IMR-90 (cell line): Measurements from ENCODE around the gene TPI1. TPM values are rescaled to one million over a fixed set of nuclear protein-coding genes. Genes with fewer than 3 reads are reported as not detected.
A peak's percentile ranks its signal among the peaks of the same experiment; 100 is the strongest.

ENCODE experiments used
- ATAC-seq: fragments of 200-7000 bp; cut with Tn5 transposase; 2 replicates; pipeline ENCODE4 v1.9.1; 2020; ENCODE audit warnings: low read depth, mild to moderate bottlenecking, moderate library complexity
- BruUV-seq: library from RNA; stranded (reverse); fragments of 400-500 nt; replicated peaks from 2 replicates; lab custom pipeline; 2021; lab: Mats Ljungman, UMichigan
- CTCF ChIA-PET: fragments of 300-600 bp; formaldehyde crosslinking; extraction: SDS; loops from one replicate; lab custom pipeline; 2021; ENCODE audit warnings: antibody characterized with exemption; lab: Yijun Ruan, JAX
- POLR2A ChIA-PET: fragments of 300-600 bp; sonication (Branson Sonifier 250); formaldehyde crosslinking; loops from one replicate; lab custom pipeline; 2022; ENCODE audit warnings: antibody characterized with exemption; ENCODE audit not compliant: unreplicated experiment; lab: Charles Lee
- DNase-seq: peaks from one replicate; pipeline ENCODE4 v3.0.0; 2013
- H2AFZ ChIP-seq: replicated peaks from 2 replicates; pipeline ENCODE3; 2013; ENCODE audit warnings: low read length, mild to moderate bottlenecking; ENCODE audit not compliant: poor library complexity
- H2AK5ac ChIP-seq: 2 replicates; pipeline ENCODE4 v1.6.1; 2013; ENCODE audit warnings: low read depth, low read length, inconsistent platforms
- H2AK9ac ChIP-seq: replicated peaks from 2 replicates; pipeline ENCODE3; 2013; ENCODE audit warnings: mild to moderate bottlenecking, low read depth, low read length, moderate library complexity; ENCODE audit not compliant: poor library complexity
- H2BK120ac ChIP-seq: 2 replicates; pipeline ENCODE4 v1.6.1; 2013; ENCODE audit warnings: low read depth, low read length, inconsistent platforms
- H2BK15ac ChIP-seq: 3 replicates; pipeline ENCODE4 v1.6.1; 2013; ENCODE audit warnings: low read depth, low read length, inconsistent platforms
- H2BK20ac ChIP-seq: 2 replicates; pipeline ENCODE4 v1.6.1; 2013; ENCODE audit warnings: low read depth, mild to moderate bottlenecking, inconsistent platforms, low read length, moderate library complexity
- H2BK5ac ChIP-seq: 2 replicates; pipeline ENCODE4 v1.6.1; 2013; ENCODE audit warnings: mild to moderate bottlenecking, low read depth, low read length, inconsistent platforms; ENCODE audit not compliant: poor library complexity, severe bottlenecking
- H3K14ac ChIP-seq: replicated peaks from 2 replicates; pipeline ENCODE4 v1.6.1; 2013; ENCODE audit warnings: low read depth, low read length, inconsistent platforms
- H3K18ac ChIP-seq: 2 replicates; pipeline ENCODE4 v1.6.1; 2013; ENCODE audit warnings: low read depth, low read length, control low read depth
- H3K23ac ChIP-seq: 2 replicates; pipeline ENCODE4 v1.6.1; 2013; ENCODE audit warnings: low read depth, low read length, inconsistent platforms
- H3K27ac ChIP-seq: 2 replicates; pipeline ENCODE4 v1.5.1; 2013; ENCODE audit warnings: mild to moderate bottlenecking, control low read depth, low read length; ENCODE audit not compliant: insufficient read depth
- H3K27me3 ChIP-seq: 2 replicates; pipeline ENCODE4 v1.6.1; 2013; ENCODE audit warnings: low read length; ENCODE audit not compliant: control insufficient read depth, insufficient read depth
- H3K36me3 ChIP-seq: 2 replicates; pipeline ENCODE4 v1.6.1; 2013; ENCODE audit warnings: low read length, mixed read lengths; ENCODE audit not compliant: control insufficient read depth, insufficient read depth
- H3K4ac ChIP-seq: 2 replicates; pipeline ENCODE4 v1.6.1; 2013; ENCODE audit warnings: low read depth, low read length, inconsistent platforms
- H3K4me1 ChIP-seq: 2 replicates; pipeline ENCODE4 v1.6.1; 2013; ENCODE audit warnings: low read length, mixed read lengths; ENCODE audit not compliant: control insufficient read depth, insufficient read depth
- H3K4me2 ChIP-seq: 2 replicates; pipeline ENCODE4 v1.6.1; 2013; ENCODE audit warnings: low read depth, mild to moderate bottlenecking, control low read depth, low read length, moderate library complexity
- H3K4me3 ChIP-seq: 2 replicates; pipeline ENCODE4 v1.5.1; 2013; ENCODE audit warnings: low read depth, mild to moderate bottlenecking, control low read depth, low read length, moderate library complexity; ENCODE audit not compliant: insufficient read depth
- H3K56ac ChIP-seq: 2 replicates; pipeline ENCODE4 v1.6.1; 2013; ENCODE audit warnings: low read length, inconsistent platforms; ENCODE audit not compliant: insufficient read depth; ENCODE audit errors: extremely low read depth
- H3K79me1 ChIP-seq, 2 experiments: 2 replicates each; pipeline ENCODE4 v1.6.1; 2013; ENCODE audit warnings: low read length in 2 of 2, inconsistent platforms in 1 of 2, low read depth in 1 of 2
- H3K9ac ChIP-seq: 2 replicates; pipeline ENCODE4 v1.6.1; 2013; ENCODE audit warnings: low read depth, low read length, control low read depth
- H3K9me1 ChIP-seq: 2 replicates; pipeline ENCODE4 v1.6.1; 2013; ENCODE audit warnings: low read length, inconsistent platforms; ENCODE audit not compliant: insufficient read depth
- H3K9me3 ChIP-seq: 2 replicates; pipeline ENCODE4 v1.6.1; 2013; ENCODE audit warnings: low read length; ENCODE audit not compliant: control insufficient read depth, insufficient read depth
- H4K20me1 ChIP-seq: 2 replicates; pipeline ENCODE4 v1.6.1; 2013; ENCODE audit warnings: low read length, inconsistent platforms; ENCODE audit not compliant: insufficient read depth
- H4K5ac ChIP-seq: 2 replicates; pipeline ENCODE4 v1.6.1; 2013; ENCODE audit warnings: mild to moderate bottlenecking, low read depth, low read length, control low read depth
- H4K8ac ChIP-seq, 2 experiments: 2 replicates each; pipeline ENCODE4 v1.6.1; 2013; ENCODE audit warnings: low read depth in 2 of 2, low read length in 2 of 2, control low read depth in 1 of 2, inconsistent platforms in 1 of 2
- H4K91ac ChIP-seq: 2 replicates; pipeline ENCODE4 v1.6.1; 2013; ENCODE audit warnings: low read depth, low read length, inconsistent platforms; ENCODE audit not compliant: insufficient read depth
- BHLHE40 ChIP-seq: fragments of 150-350 bp; IDR thresholded peaks from 2 replicates; pipeline ENCODE4 v1.6.1; 2016; ENCODE audit warnings: mild to moderate bottlenecking, low read depth, low read length
- CEBPB ChIP-seq: IDR thresholded peaks from 2 replicates; pipeline ENCODE4 v1.6.1; 2012; ENCODE audit warnings: low read depth, low read length, improper control_type of control experiment
- CHD1 ChIP-seq: IDR thresholded peaks from 2 replicates; pipeline ENCODE4 v1.6.1; 2012; ENCODE audit warnings: low read depth, low read length, improper control_type of control experiment
- CTCF ChIP-seq: conservative IDR thresholded peaks from 2 replicates; pipeline ENCODE4 v1.5.1; 2012; ENCODE audit warnings: mild to moderate bottlenecking, low read depth, low read length, improper control_type of control experiment
- MAFK ChIP-seq: IDR thresholded peaks from 2 replicates; pipeline ENCODE4 v1.6.1; 2012; ENCODE audit warnings: low read depth, low read length, improper control_type of control experiment
- MXI1 ChIP-seq: IDR thresholded peaks from 2 replicates; pipeline ENCODE4 v1.6.1; 2012; ENCODE audit warnings: low read depth, mild to moderate bottlenecking, low read length, moderate library complexity, borderline replicate concordance
- NFE2L2 ChIP-seq: fragments of 150-350 bp; IDR thresholded peaks from 2 replicates; pipeline ENCODE4 v1.6.1; 2016; ENCODE audit warnings: low read depth, mild to moderate bottlenecking, low read length
- RAD21 ChIP-seq: IDR thresholded peaks from 2 replicates; pipeline ENCODE4 v1.6.1; 2012; ENCODE audit warnings: low read length, improper control_type of control experiment
- RCOR1 ChIP-seq: IDR thresholded peaks from 2 replicates; pipeline ENCODE4 v1.6.1; 2012; ENCODE audit warnings: mild to moderate bottlenecking, low read length, improper control_type of control experiment; ENCODE audit not compliant: insufficient replicate concordance
- SMC3 ChIP-seq: fragments of 150-350 bp; IDR thresholded peaks from 2 replicates; pipeline ENCODE4 v1.6.1; 2016; ENCODE audit warnings: low read depth, mild to moderate bottlenecking, antibody characterized with exemption, low read length, moderate library complexity
- WGBS, 2 experiments: methylation state at CpG; one replicate each; pipeline versions ENCODE4 v1.1.5 to v1.1.7; 2013; ENCODE audit warnings: missing lambda C conversion rate in 2 of 2; ENCODE audit not compliant: insufficient read length in 1 of 2; ENCODE audit errors: extremely low coverage in 2 of 2; 5-methylcytosine and 5-hydroxymethylcytosine counted together
- dilution Hi-C: fragments of 300-500 bp; cut with HindIII; formaldehyde crosslinking; loops from one replicate; pipeline ENCODE4 v1.14.3; 2018; ENCODE audit warnings: low sequenced_read_pairs; ENCODE audit not compliant: unreplicated experiment
- in situ Hi-C: fragments of 300-500 bp; cut with MboI; formaldehyde crosslinking; loops from 3 replicates; pipeline ENCODE4 v1.14.3; 2019; ENCODE audit warnings: low sequenced_read_pairs, inconsistent platforms, mixed read lengths
- intact Hi-C: fragments of 100-400 bp; cut with micrococcal nuclease; formaldehyde crosslinking; loops from 2 replicates; pipeline ENCODE4 v1.10.0; 2022
- polyA plus RNA-seq, 3 experiments: library from polyadenylated mRNA; depleted of rRNA; stranded (reverse); fragments of >200 nt; gene quantifications; 2 replicates each; pipeline ENCODE4 v1.2.3, GENCODE V29; 2012; ENCODE audit warnings: low replicate concordance in 1 of 3
- total RNA-seq: library from RNA; depleted of rRNA; stranded (reverse); fragments of >200 nt; gene quantifications from 2 replicates; pipeline ENCODE4 v1.2.3, GENCODE V29; 2012

The TPI1 gene
- total and polyA plus RNA-seq, 2 of the 4 experiments (the other 2 are of a cell fraction): 1,995 to 2,176 TPM

GRCh38 chr12:6869049-6870021 lies 2.0 kb downstream of the TPI1 start:
- ATAC-seq: no peak

More at GRCh38 chr12:6869049-6870021, 2.0 kb downstream of the TPI1 start:
- WGBS, 2 experiments: 14% methylated on average over 4 of the region's 12 CpGs; no CpG with 5 or more reads in 1 of the 2 experiments
- no peak overlapping the region for H2BK15ac ChIP-seq
- TF ChIP-seq RAD21 (peak; percentile 69), CEBPB (no peak), MAFK (no peak), NFE2L2 (no peak), RCOR1 (no peak), SMC3 (peak; percentile 38; the same call in 1 of the 2 replicates), CHD1 (no peak), BHLHE40 (no peak), CTCF (peak; percentile 77), MXI1 (peak; percentile 86)
- H3K4me2 ChIP-seq: peak overlapping the region; percentile 94
- H4K8ac ChIP-seq: no peak overlapping the region; a peak in 1 of 4 replicates
- peak overlapping the region; percentile 87 for H3K4me3 ChIP-seq
- no peak overlapping the region for H4K91ac ChIP-seq
- H3K9me1 ChIP-seq: 0 out of 2 replicates have a peak, but pooled peaks cover 7% of the 10 kb centered on the region
- dilution Hi-C loops (no loop called here), intact Hi-C loops (loop anchor here (1.0 to 5.0 kb wide), 5 partner anchors 17 to 768 kb away; partner anchors contain the start of genes RNU7-1 and USP5), in situ Hi-C loops (loop anchor here (5.0 kb wide), 1 partner anchor 93 kb away; no protein-coding TSS in a partner anchor)
- H4K5ac ChIP-seq: no peak overlapping the region
- no peak overlapping the region for H3K18ac ChIP-seq
- H2BK20ac ChIP-seq: no peak overlapping the region
- no peaks in the 10 kb centered on the region for H3K27me3 ChIP-seq
- H4K20me1 ChIP-seq: peaks cover 51% of the 10 kb centered on the region
- H3K27ac ChIP-seq: peak overlapping the region; percentile 97
- H3K36me3 ChIP-seq: peaks cover 40% of the 10 kb centered on the region
- DNase-seq: peak; percentile 70
- BruUV-seq: no TSS peak
- peak overlapping the region; percentile 16; the same call in 1 of the 2 replicates for H3K14ac ChIP-seq
- peaks cover 19% of the 10 kb centered on the region for H3K4me1 ChIP-seq
- no peak overlapping the region for H2AFZ ChIP-seq
- H2BK120ac ChIP-seq: no peak overlapping the region
- H3K56ac ChIP-seq: 0 out of 2 replicates have a peak overlapping the region, but pooled peaks have one; percentile 14
- peak overlapping the region; percentile 67; the same call in 1 of the 2 replicates for H3K23ac ChIP-seq
- peak overlapping the region; percentile 100 for H2AK9ac ChIP-seq
- CTCF ChIA-PET: interaction anchor here (0.6 to 2.0 kb wide), 4 partner anchors 22 to 256 kb away, joined by 3 to 8 read pairs (median 4); no protein-coding TSS in a partner anchor
- peaks cover 26 to 64% of the 10 kb centered on the region in 2 experiments for H3K79me1 ChIP-seq
- peak overlapping the region; percentile 23 for H2BK5ac ChIP-seq
- POLR2A ChIA-PET: interaction anchor here (0.6 to 1.2 kb wide), 2 partner anchors 22 to 56 kb away, joined by 3 to 5 read pairs; no protein-coding TSS in a partner anchor
- 0 out of 2 replicates have a peak overlapping the region, but pooled peaks have one; percentile 8 for H2AK5ac ChIP-seq
- H3K9ac ChIP-seq: peak overlapping the region; percentile 100
- H3K4ac ChIP-seq: no peak overlapping the region
- no peaks in the 10 kb centered on the region for H3K9me3 ChIP-seq
